ENCODE results near the gene NIPSNAP3A. TPM values are rescaled to one million over a fixed set of nuclear protein-coding genes. Genes with fewer than 3 reads are reported as not detected.

NIPSNAP3A gene
- total and polyA plus RNA-seq, 2 of the 8 experiments (the other 6 are each of a cell fraction or from before 2014, with no cell fraction given) = 9.3 to 9.4 TPM

- TF ChIP-seq CBX5 (IDR thresholded peaks at IDR 0.05; ENCODE audit: low read depth, low read length) (no peak), ATF3 (IDR thresholded peaks at IDR 0.05; ENCODE audit: insufficient read depth, low read depth, low read length) (no peak), GTF2F1 (IDR thresholded peaks at IDR 0.05; ENCODE audit: borderline replicate concordance, low read depth, low read length) (no peak), USF2 (IDR thresholded peaks at IDR 0.05; ENCODE audit: low read length) (no peak), MAFK (IDR thresholded peaks at IDR 0.05; ENCODE audit: low read depth, low read length) (no peak), CHD7 (IDR thresholded peaks at IDR 0.05; ENCODE audit: insufficient replicate concordance, low read length) (no peak), BACH1 (IDR thresholded peaks at IDR 0.05; ENCODE audit: low read length) (peak; percentile 53; the same call in 1 of the 2 replicates), CREB1 (IDR thresholded peaks at IDR 0.05) (no peak), RXRA (IDR thresholded peaks at IDR 0.05; ENCODE audit: insufficient read depth, low read depth, low read length) (no peak)
Observed at GRCh38 chr9:104747565-104748358, at the start of gene NIPSNAP3A (continued).
